IPS DF 6.9 (cell line): ENCODE results near the gene MAGEC1.
"Not testable (repeated sequence)": the region's sequence is repeated elsewhere in the genome, so short reads cannot be mapped to it uniquely, and the experiment has no call there.

Experiments
- DNase-seq: peaks from one replicate; pipeline ENCODE4 v3.0.0-alpha.2; 2013; ENCODE audit warnings: low read depth, low spot score
- H3K27ac ChIP-seq: one replicate; pipeline ENCODE4 v1.5.1; 2013; ENCODE audit warnings: low read length, control low read depth
- H3K27me3 ChIP-seq: 2 replicates; pipeline ENCODE4 v1.6.1; 2013; ENCODE audit warnings: mild to moderate bottlenecking, low read length; ENCODE audit not compliant: control insufficient read depth, insufficient read depth
- H3K36me3 ChIP-seq: 2 replicates; pipeline ENCODE4 v1.6.1; 2013; ENCODE audit warnings: low read length; ENCODE audit not compliant: control insufficient read depth, insufficient read depth
- H3K4me1 ChIP-seq: 2 replicates; pipeline ENCODE4 v1.6.1; 2013; ENCODE audit warnings: low read length; ENCODE audit not compliant: control insufficient read depth, insufficient read depth
- H3K4me3 ChIP-seq: 2 replicates; pipeline ENCODE4 v1.5.1; 2013; ENCODE audit warnings: mild to moderate bottlenecking, low read length
- H3K9me3 ChIP-seq: 2 replicates; pipeline ENCODE4 v1.6.1; 2013; ENCODE audit warnings: low read length, inconsistent platforms; ENCODE audit not compliant: control insufficient read depth, insufficient read depth
- WGBS: extraction: QIAGEN DNeasy Blood & Tissue Kit; methylation state at CpG from one replicate; pipeline ENCODE4 v1.1.7; 2013; ENCODE audit warnings: mixed read lengths, missing lambda C conversion rate; ENCODE audit not compliant: insufficient read length, insufficient coverage; 5-methylcytosine and 5-hydroxymethylcytosine counted together

The MAGEC1 gene, protein sequence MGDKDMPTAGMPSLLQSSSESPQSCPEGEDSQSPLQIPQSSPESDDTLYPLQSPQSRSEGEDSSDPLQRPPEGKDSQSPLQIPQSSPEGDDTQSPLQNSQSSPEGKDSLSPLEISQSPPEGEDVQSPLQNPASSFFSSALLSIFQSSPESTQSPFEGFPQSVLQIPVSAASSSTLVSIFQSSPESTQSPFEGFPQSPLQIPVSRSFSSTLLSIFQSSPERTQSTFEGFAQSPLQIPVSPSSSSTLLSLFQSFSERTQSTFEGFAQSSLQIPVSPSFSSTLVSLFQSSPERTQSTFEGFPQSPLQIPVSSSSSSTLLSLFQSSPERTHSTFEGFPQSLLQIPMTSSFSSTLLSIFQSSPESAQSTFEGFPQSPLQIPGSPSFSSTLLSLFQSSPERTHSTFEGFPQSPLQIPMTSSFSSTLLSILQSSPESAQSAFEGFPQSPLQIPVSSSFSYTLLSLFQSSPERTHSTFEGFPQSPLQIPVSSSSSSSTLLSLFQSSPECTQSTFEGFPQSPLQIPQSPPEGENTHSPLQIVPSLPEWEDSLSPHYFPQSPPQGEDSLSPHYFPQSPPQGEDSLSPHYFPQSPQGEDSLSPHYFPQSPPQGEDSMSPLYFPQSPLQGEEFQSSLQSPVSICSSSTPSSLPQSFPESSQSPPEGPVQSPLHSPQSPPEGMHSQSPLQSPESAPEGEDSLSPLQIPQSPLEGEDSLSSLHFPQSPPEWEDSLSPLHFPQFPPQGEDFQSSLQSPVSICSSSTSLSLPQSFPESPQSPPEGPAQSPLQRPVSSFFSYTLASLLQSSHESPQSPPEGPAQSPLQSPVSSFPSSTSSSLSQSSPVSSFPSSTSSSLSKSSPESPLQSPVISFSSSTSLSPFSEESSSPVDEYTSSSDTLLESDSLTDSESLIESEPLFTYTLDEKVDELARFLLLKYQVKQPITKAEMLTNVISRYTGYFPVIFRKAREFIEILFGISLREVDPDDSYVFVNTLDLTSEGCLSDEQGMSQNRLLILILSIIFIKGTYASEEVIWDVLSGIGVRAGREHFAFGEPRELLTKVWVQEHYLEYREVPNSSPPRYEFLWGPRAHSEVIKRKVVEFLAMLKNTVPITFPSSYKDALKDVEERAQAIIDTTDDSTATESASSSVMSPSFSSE

DNA sequence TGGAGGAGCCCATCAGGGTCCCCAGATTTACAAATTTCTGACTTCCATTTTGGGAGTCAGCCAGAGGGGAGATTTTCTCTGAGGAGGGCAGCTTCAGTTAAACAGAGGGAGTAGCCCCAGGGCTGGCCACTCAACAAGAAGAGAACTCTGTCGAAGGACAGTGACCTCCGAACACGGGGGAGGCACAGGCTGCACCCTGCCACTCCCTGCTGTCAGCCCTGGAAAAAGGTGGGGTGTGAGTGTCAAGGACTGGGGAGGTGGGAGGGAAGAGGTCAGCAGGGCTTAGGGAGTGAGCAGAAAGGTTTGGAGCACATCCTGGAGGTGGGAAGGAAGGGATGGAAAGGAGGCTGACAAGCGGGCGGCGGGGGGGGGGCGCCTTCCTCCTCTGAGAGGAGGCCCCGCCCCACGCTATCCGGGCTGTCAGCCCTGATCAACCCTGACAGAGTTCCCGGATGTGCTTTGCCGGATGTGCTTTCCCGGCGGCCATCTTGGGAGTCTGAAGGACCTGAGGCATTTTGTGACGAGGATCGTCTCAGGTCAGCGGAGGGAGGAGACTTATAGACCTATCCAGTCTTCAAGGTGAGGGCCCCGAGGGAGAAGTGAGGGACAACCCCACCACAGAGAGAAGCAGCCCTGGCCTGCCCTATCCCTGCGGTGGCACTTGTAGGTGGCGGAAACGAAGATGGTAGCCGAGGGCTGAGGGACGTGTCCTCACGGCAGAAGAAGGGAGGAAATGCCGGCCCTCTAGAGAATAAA lies at the start of gene MAGEC1:
MAGEC1 (plus strand) TSS at position 495 of the 756 bp plus-strand sequence. CDS start 1,179 bp downstream, outside the sequence.
- DNase-seq, result no peak
- Histone ChIP-seq H3K4me3 (no peak within 1 kb of the TSS), H3K27ac (no peak within 1 kb of the TSS), H3K4me1 (no peaks in the 10 kb centered on the region), H3K9me3 (no peaks in the 10 kb centered on the region), H3K36me3 (no peaks in the 10 kb centered on the region), H3K27me3 (no peaks in the 10 kb centered on the region)
- no CpG with 5 or more reads among the region's 25 CpGs for WGBS

DNA sequence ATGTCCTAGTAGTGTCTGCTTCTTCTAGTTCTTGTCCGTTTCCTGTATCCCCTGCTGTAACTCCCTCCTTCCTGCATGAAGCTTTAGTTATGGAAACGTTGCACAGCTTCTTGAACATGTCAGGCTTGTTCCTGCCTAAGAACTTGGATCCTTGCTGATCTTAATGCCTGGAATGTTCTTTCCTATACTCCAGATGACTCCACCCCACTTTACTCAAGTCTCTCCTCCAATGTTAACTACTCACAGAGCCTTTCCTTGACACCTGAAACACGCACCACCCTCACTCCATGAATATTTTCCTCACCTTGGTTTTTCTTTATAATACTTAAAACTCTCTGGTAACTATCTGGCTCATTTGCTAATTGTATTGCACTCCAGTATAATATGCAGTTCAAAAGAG lies 46.2 kb upstream of the MAGEC1 start:
- no peak overlapping the region for H3K27ac ChIP-seq

DNA sequence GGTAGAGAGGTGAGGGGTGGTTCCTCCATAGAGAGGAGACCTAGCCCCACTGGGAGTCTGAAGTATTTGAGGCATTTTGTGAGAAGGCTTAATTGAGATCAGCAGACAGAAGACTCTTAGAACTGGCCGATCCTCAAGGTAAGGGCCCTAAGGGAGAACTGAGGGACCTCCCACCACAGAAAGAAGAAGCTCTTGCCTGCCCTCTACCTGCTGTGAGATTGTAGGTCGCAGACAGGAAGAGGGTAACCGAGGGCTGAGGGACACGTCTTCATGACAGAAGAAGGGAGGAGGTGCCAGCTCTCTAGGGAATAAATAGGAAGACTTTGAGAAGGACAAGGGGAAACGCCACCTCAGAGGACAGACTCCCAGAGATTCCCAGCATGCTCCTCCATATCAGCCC lies 24.1 kb upstream of the MAGEC1 start:
- Histone ChIP-seq H3K4me1 (no peaks in the 10 kb centered on the region), H3K4me3 (no peak overlapping the region), H3K36me3 (no peaks in the 10 kb centered on the region), H3K9me3 (no peaks in the 10 kb centered on the region), H3K27ac (no peak overlapping the region), H3K27me3 (no peaks in the 10 kb centered on the region)
- no peak for DNase-seq
- no CpG with 5 or more reads among the region's 5 CpGs for WGBS

More for the DNA sequence above, 46.2 kb upstream of the MAGEC1 start:
- Histone ChIP-seq H3K4me3 (no peak overlapping the region), H3K36me3 (no peaks in the 10 kb centered on the region), H3K4me1 (no peaks in the 10 kb centered on the region), H3K9me3 (no peaks in the 10 kb centered on the region), H3K27me3 (no peaks in the 10 kb centered on the region)
- DNase-seq, result no peak
- WGBS, result no CpG with 5 or more reads among the region's 3 CpGs

DNA sequence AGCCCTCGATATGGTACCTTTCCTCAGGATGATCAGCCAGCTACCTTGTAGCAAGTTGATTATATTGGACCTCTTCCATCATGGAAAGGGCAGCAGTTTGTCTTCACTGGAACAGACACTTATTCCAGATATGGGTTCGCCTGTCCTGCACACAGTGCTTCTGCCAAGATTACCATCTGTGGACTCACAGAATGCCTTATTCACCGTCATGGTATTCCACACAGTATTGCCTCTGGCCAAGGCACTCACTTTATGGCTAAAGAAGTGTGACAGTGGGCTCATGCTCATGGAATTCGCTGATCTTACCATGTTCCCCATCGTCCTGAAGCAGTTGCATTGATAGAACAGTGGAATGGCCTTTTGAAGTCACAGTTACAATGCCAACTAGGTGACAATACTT lies 14.9 kb upstream of the MAGEC1 start:
- H3K36me3 ChIP-seq, H3K4me1 ChIP-seq, H3K9me3 ChIP-seq, DNase-seq, H3K4me3 ChIP-seq, H3K27me3 ChIP-seq, H3K27ac ChIP-seq: not testable (repeated sequence)
- WGBS, result no CpG with 5 or more reads among the region's 5 CpGs

DNA sequence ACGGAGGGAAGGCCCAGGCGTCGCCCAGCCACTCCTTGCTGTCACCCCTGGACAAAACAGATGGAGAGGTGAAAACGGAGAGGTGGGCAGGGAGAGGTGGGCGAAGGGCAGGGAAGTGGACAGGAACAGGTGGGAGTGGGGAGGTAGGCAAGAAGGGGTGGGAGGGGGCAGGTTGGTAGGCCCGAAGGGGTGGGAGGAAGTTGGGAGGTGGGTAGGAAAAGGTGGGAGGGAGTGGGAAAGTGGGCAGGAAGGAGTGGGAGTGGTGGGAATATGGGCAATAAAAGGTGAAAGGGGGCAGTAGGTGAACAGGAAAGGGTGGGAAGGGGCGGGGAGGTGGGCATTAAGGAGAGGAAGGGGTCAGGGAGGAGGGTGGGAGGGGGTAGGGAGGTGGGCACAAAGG lies 9.0 kb upstream of the MAGEC1 start:
- H3K4me1 ChIP-seq, result no peaks in the 10 kb centered on the region
- WGBS, result no CpG with 5 or more reads among the region's 7 CpGs

DNA sequence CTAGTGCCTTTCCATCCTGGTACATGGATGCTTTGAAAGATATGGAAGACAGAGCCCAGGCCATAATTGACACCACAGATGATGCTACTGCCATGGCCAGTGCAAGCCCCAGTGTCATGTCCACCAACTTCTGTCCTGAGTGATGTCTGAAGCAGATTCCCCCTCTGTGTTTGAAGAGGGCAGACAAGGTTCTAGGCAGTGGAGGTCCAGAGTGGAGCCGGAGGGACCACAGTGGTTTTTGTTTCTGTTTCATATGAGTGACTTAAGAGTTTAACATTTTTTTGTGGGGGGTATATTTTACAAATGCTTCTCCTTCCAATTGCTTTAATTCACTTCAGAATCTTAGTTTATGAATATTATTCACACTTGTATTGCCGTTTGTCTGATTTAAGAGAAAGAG lies 6.0 kb upstream of the MAGEC1 start:
- DNase-seq, result no peak
- no CpG with 5 or more reads among the region's 2 CpGs for WGBS
- Histone ChIP-seq H3K27me3 (no peaks in the 10 kb centered on the region), H3K4me3 (no peak overlapping the region), H3K9me3 (no peaks in the 10 kb centered on the region), H3K36me3 (no peaks in the 10 kb centered on the region), H3K27ac (no peak overlapping the region), H3K4me1 (no peaks in the 10 kb centered on the region)

More for the DNA sequence above, 9.0 kb upstream of the MAGEC1 start:
- DNase-seq, result no peak
- Histone ChIP-seq H3K9me3 (no peaks in the 10 kb centered on the region), H3K27ac (no peak overlapping the region), H3K4me3 (no peak overlapping the region), H3K36me3 (no peaks in the 10 kb centered on the region), H3K27me3 (no peaks in the 10 kb centered on the region)

DNA sequence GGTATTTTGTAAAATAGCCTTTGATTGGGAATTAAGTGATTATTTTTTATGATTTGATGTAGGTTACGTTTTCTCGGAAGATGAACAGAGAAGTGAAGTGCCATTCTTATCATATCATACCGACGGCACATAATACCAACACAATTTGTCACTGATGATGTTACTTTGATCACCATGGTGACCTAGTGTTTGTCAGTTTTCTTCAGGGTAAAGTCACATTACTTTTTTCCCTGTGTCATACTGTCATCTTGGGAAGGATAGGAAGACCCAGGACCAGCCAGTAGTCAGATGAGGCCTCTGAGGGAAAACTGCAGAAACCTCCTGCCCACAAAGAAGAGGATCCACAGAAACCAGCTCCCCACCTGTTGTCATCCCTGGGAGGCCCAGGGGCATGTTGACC lies 1.3 kb upstream of the MAGEC1 start:
- Histone ChIP-seq H3K27ac (no peak overlapping the region), H3K36me3 (no peaks in the 10 kb centered on the region), H3K4me1 (no peaks in the 10 kb centered on the region), H3K4me3 (no peak overlapping the region), H3K27me3 (no peaks in the 10 kb centered on the region), H3K9me3 (no peaks in the 10 kb centered on the region)
- no peak for DNase-seq
- 100% methylated on average over 2 of the region's 4 CpGs for WGBS

DNA sequence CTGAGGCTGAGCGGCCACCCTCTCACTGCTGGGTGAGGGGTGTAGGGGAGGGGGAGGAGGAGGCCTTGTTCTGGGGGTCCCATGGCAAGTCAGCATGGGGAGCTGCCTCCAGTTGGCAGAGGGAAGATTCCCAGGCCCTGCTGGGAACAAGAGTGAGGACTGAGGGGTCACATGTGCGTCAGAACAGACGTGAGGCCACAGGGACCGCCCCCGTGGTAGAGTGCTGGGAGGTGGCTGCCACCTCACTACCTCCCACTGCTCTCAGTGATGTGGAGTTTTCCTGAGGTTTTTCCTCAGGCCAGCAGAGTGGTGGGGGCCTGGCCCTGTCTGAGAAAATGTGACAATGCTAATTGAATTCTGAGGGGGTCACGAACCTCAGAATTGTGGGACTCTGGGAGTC lies 568 bp downstream of the MAGEC1 start:
- H3K9me3 ChIP-seq, result no peaks in the 10 kb centered on the region
- no peaks in the 10 kb centered on the region for H3K4me1 ChIP-seq
- H3K27ac ChIP-seq, result no peak overlapping the region
- H3K36me3 ChIP-seq, result no peaks in the 10 kb centered on the region
- H3K27me3 ChIP-seq, result no peaks in the 10 kb centered on the region
- no peak overlapping the region for H3K4me3 ChIP-seq
- WGBS, result no CpG with 5 or more reads among the region's 6 CpGs
- DNase-seq, result no peak

DNA sequence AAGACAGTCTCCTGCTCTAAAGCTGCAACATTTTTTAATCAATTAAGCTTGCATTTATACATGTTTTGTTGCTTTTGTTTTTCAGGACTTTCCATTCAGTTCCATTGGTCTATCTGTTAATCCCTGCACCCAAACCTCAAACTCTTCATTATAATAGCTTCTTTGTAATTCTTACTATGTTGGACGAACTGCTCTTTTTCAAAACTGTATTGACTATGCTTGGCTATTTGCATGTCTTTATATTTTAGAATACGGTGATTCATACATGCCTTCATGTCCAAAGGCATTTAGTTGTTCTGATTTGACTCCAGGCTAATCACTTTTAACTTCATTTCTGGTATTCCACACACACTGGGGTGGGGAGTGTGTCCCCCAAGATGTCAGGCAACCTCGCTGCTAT lies 14.1 kb downstream of the MAGEC1 start:
- WGBS, result no CpG with 5 or more reads among the region's 3 CpGs
- Histone ChIP-seq H3K36me3 (no peaks in the 10 kb centered on the region), H3K4me1 (no peaks in the 10 kb centered on the region)

DNA sequence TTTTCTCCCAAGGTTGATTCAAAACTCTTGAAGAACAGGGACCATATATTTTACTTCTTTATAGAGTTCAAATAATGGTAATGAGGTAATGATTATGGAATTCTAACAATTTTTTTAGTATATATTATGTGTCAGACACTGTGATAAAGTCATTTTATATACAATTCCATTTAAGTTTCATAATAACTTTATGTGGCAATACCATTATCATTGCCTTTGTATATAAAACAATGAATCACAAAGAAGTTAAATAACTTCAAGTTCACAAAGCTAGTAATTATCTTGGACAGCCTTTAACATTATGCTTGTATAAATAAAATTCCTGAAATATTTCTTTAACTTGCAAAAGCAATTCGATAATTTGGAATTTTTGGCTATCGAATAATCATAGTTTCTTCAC lies 20.6 kb downstream of the MAGEC1 start:
- Histone ChIP-seq H3K4me1 (no peaks in the 10 kb centered on the region), H3K36me3 (no peaks in the 10 kb centered on the region), H3K27me3 (no peaks in the 10 kb centered on the region), H3K27ac (no peak overlapping the region), H3K4me3 (no peak overlapping the region), H3K9me3 (no peaks in the 10 kb centered on the region)
- no peak for DNase-seq
- no CpG with 5 or more reads among the region's 2 CpGs for WGBS

More for the DNA sequence above, 14.1 kb downstream of the MAGEC1 start:
- Histone ChIP-seq H3K4me3 (no peak overlapping the region), H3K9me3 (no peaks in the 10 kb centered on the region), H3K27me3 (no peaks in the 10 kb centered on the region), H3K27ac (no peak overlapping the region)
- no peak for DNase-seq
